SU-DHL-6 (cell line): ENCODE measurements around the gene CCDC93.
A peak's percentile ranks its signal among the peaks of the same experiment; 100 is the strongest.

Experiments
- H2AFZ ChIP-seq: fragments of 200-600 bp; sonication (generic); 2 replicates; pipeline ENCODE4 v1.6.1; 2014; ENCODE audit warnings: low read depth, mild to moderate bottlenecking, moderate library complexity, mixed read lengths, antibody characterized with exemption, low read length; ENCODE audit not compliant: severe bottlenecking
- H3F3A ChIP-seq: fragments of 200-600 bp; shearing (Covaris generic); 2 replicates; pipeline ENCODE4 v1.6.0; 2016; ENCODE audit warnings: antibody characterized with exemption, mild to moderate bottlenecking; ENCODE audit not compliant: insufficient read depth
- H3K27ac ChIP-seq: fragments of 200-600 bp; sonication (generic); 2 replicates; pipeline ENCODE4 v1.5.1; 2016; ENCODE audit warnings: low read depth, mild to moderate bottlenecking, low read length, moderate library complexity, mixed read lengths
- H3K27me3 ChIP-seq: fragments of 200-600 bp; sonication (generic), shearing (Covaris generic); 2 replicates; pipeline ENCODE4 v1.6.0; 2014; ENCODE audit warnings: mild to moderate bottlenecking, low read length
- H3K36me3 ChIP-seq: fragments of 200-600 bp; sonication (generic); 2 replicates; pipeline ENCODE4 v1.6.1; 2014; ENCODE audit warnings: mild to moderate bottlenecking, low read length, mixed read lengths
- H3K4me2 ChIP-seq: fragments of 300-600, 200-600 bp; shearing (Covaris generic), sonication (generic); 2 replicates; pipeline ENCODE4 v1.6.0; 2014; ENCODE audit warnings: low read length, low read depth, mild to moderate bottlenecking; ENCODE audit not compliant: poor library complexity, severe bottlenecking
- H3K4me3 ChIP-seq: fragments of 200-600 bp; sonication (generic); 2 replicates; pipeline ENCODE4 v1.5.1; 2014; ENCODE audit warnings: antibody characterized with exemption, low read length, mild to moderate bottlenecking, mixed read lengths; ENCODE audit not compliant: insufficient read depth, poor library complexity, severe bottlenecking
- H3K79me2 ChIP-seq: fragments of 200-600 bp; sonication (generic); 2 replicates; pipeline ENCODE4 v1.6.1; 2014; ENCODE audit warnings: mild to moderate bottlenecking, low read length, moderate library complexity; ENCODE audit not compliant: insufficient read depth
- H3K9ac ChIP-seq: fragments of 200-600 bp; sonication (generic); 2 replicates; pipeline ENCODE4 v1.7.0; 2014; ENCODE audit warnings: mild to moderate bottlenecking, low read length
- H3K9me2 ChIP-seq: fragments of 200-600 bp; sonication (generic); replicated peaks from 2 replicates; pipeline ENCODE4 v1.6.1; 2014; ENCODE audit warnings: low read length; ENCODE audit not compliant: insufficient read depth
- H3K9me3 ChIP-seq: fragments of 200-600 bp; sonication (generic); 2 replicates; pipeline ENCODE4 v1.6.1; 2014; ENCODE audit warnings: low read length, mixed read lengths; ENCODE audit not compliant: insufficient read depth
- H4K20me1 ChIP-seq: fragments of 200-600 bp; sonication (generic); 2 replicates; pipeline ENCODE4 v1.6.1; 2014; ENCODE audit warnings: low read depth, mild to moderate bottlenecking, antibody characterized with exemption, low read length, moderate library complexity, mixed read lengths
- CTCF ChIP-seq: fragments of 200-600 bp; sonication (generic); IDR thresholded peaks from one replicate; pipeline ENCODE4 v1.5.1; 2017; ENCODE audit warnings: antibody characterized with exemption, mild to moderate bottlenecking, low read length, moderate library complexity; ENCODE audit not compliant: insufficient read depth, poor library complexity, severe bottlenecking
- EZH2phosphoT487 ChIP-seq: fragments of 200-600 bp; sonication (generic), shearing (Covaris generic); conservative IDR thresholded peaks from 2 replicates; pipeline ENCODE4 v1.6.1; 2018; ENCODE audit warnings: mild to moderate bottlenecking, antibody characterized with exemption, low read length, moderate library complexity, mixed read lengths

CCDC93 gene

GRCh38 chr2:118061135-118061955, 47.5 kb upstream of the CCDC93 start:
- Histone ChIP-seq H3K9ac (no peak overlapping the region), H3K9me2 (no peaks in the 10 kb centered on the region), H3K27me3 (no peaks in the 10 kb centered on the region), H3K4me2 (no peak overlapping the region), H3F3A (no peaks in the 10 kb centered on the region), H2AFZ (no peak overlapping the region), H4K20me1 (no peaks in the 10 kb centered on the region), H3K36me3 (no peaks in the 10 kb centered on the region), H3K79me2 (no peaks in the 10 kb centered on the region), H3K9me3 (no peaks in the 10 kb centered on the region), H3K27ac (no peak overlapping the region), H3K4me3 (no peak overlapping the region)
- TF ChIP-seq CTCF (peak; percentile 55), EZH2phosphoT487 (no peak)

- Histone ChIP-seq H3F3A (0 out of 2 replicates have a peak, but pooled peaks cover 3% of the 10 kb centered on the region), H3K9me2 (no peaks in the 10 kb centered on the region), H3K27me3 (no peaks in the 10 kb centered on the region), H3K9me3 (no peaks in the 10 kb centered on the region), H3K4me2 (no peak overlapping the region), H3K36me3 (no peaks in the 10 kb centered on the region), H3K9ac (no peak overlapping the region), H3K4me3 (no peak overlapping the region), H3K27ac (no peak overlapping the region), H3K79me2 (no peaks in the 10 kb centered on the region), H4K20me1 (no peaks in the 10 kb centered on the region), H2AFZ (peak overlapping the region; percentile 1)
- no peak for TF ChIP-seq EZH2phosphoT487
- TF ChIP-seq CTCF = no peak
Observed at GRCh38 chr2:118059919-118060478, 46.1 kb upstream of the CCDC93 start.

GRCh38 chr2:118058951-118059350, 45.1 kb upstream of the CCDC93 start:
- Histone ChIP-seq H2AFZ (no peak overlapping the region), H3K9me3 (no peaks in the 10 kb centered on the region), H3K9me2 (no peaks in the 10 kb centered on the region), H3K4me3 (no peak overlapping the region), H3K27ac (no peak overlapping the region), H3F3A (0 out of 2 replicates have a peak, but pooled peaks cover 3% of the 10 kb centered on the region), H3K27me3 (no peaks in the 10 kb centered on the region), H3K79me2 (no peaks in the 10 kb centered on the region), H3K9ac (no peak overlapping the region), H4K20me1 (no peaks in the 10 kb centered on the region), H3K36me3 (no peaks in the 10 kb centered on the region), H3K4me2 (no peak overlapping the region)
- TF ChIP-seq CTCF (no peak), EZH2phosphoT487 (no peak)
